ENCODE results near the gene PMIS2. TPM values are rescaled to one million over a fixed set of nuclear protein-coding genes. Genes with fewer than 3 reads are reported as not detected.

PMIS2 gene
- total RNA-seq, 2 experiments from 2014 or later, result not detected

DNA sequence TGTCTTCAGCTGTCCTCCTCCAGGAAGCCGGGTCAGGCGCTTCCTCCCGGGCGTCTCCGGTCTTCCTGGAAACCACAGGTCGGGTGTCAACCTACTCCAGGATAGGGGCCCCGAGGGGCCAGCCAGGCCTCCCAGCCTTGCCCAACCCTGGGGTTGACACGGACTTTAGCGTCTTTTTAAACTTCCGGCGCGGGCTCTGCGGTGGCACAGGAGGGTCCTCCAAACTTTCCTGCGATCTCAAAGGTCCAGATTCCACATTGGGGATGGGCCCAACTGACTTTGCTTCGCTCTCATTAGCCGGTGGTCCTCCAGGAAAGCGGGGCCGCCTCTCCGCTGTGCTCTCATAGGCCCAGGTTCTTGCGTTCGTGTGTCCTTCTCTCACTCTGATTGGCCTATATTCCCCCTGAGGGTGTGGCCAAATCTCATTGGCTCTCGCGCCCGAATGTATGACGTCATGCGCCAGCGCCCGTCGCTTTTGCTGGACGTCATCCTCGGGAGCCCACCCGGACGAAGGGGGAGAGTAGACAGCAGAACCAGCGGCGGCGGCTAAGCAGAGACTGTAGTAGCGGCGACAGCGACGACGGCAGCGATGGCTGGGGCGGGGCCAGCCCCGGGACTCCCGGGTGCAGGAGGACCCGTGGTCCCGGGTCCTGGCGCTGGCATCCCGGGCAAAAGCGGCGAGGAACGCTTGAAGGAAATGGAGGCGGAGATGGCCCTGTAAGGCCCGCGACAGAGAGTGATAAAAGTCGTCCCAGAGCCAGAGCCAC, 42.8 kb downstream of the PMIS2 start, which contains the start of gene RBM42:
Gene RBM42 (plus strand): TSS at position 472 of the 767 bp plus-strand sequence. CDS start 118 bp downstream, at position 590.
- Mint-ChIP-seq H3K36me3 (ENCODE audit: low read depth) (peaks cover 36% of the 10 kb centered on the region), H3K9me3 (no peaks in the 10 kb centered on the region), H3K4me3 (peak within 1 kb of the TSS; percentile 100), H3K27me3 (no peaks in the 10 kb centered on the region), H3K27ac (peak within 1 kb of the TSS; percentile 98), H3K4me1 (peaks cover 21% of the 10 kb centered on the region)
- ChIA-PET POLR2A (interaction anchor here (0.7 to 4.1 kb wide), 6 partner anchors 12 to 41 kb away, joined by 3 to 25 read pairs (median 5); partner anchors contain the start of genes COX6B1, ETV2 and HAUS5), CTCF (interaction anchor here (0.9 kb wide), 1 partner anchor 19 kb away, joined by 3 read pairs; the partner anchor contains the start of gene COX6B1)
- DNase-seq, result peak; percentile 97

DNA sequence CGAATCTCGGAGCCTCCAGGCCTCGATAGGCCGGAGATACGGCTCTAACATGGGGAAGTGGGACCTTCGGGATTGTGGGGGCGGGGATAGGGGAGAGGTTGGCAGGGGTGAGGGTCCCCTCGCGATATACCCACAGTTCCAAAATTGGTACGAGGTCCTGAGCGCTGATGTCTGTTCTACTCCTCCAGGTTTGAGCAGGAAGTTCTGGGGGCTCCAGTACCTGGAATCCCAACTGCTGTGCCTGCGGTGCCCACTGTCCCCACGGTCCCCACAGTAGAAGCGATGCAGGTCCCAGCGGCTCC, 43.3 kb downstream of the PMIS2 start:
- peaks cover 21% of the 10 kb centered on the region for H3K4me1 Mint-ChIP-seq
- peak overlapping the region; percentile 98 for H3K27ac Mint-ChIP-seq
- DNase-seq, result no peak
- ChIA-PET CTCF (interaction anchor here (0.9 kb wide), 1 partner anchor 19 kb away, joined by 3 read pairs; the partner anchor contains the start of gene COX6B1), POLR2A (interaction anchor here (0.8 to 4.1 kb wide), 5 partner anchors 14 to 24 kb away, joined by 3 to 25 read pairs (median 6); partner anchors contain the start of genes COX6B1, ETV2 and HAUS5)
- H3K4me3 Mint-ChIP-seq, result peak overlapping the region; percentile 100
- no peaks in the 10 kb centered on the region for H3K9me3 Mint-ChIP-seq
- H3K36me3 Mint-ChIP-seq (ENCODE audit: low read depth), result peaks cover 39% of the 10 kb centered on the region
- H3K27me3 Mint-ChIP-seq, result no peaks in the 10 kb centered on the region

DNA sequence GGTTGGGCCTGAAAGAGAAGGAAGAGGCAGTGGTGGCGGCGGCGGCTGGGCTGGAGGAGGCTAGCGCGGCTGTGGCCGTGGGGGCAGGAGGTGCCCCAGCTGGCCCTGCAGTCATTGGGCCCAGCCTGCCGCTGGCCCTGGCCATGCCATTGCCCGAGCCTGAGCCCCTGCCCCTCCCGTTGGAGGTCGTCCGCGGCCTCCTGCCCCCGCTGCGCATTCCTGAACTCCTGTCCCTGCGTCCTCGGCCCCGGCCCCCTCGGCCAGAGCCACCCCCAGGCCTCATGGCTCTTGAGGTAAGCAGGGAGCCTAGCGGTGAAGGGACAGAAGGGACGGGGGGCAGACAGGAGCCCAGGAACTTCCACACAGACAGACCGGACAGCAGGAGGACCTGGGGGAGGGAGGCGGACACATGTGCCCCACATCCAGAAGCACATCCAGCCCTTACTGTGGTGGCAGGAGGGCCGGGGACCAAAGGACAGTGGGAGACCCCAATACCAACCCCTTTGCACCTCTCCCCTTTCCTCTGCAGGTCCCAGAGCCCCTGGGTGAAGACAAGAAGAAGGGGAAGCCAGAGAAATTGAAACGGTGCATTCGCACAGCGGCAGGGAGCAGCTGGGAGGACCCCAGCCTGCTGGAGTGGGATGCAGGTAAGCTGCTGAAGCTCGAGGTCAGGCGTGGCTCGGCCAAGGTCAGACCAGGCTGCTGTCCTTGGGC, 47.9 kb downstream of the PMIS2 start:
- Mint-ChIP-seq H3K4me3 (no peak overlapping the region), H3K4me1 (peaks cover 12% of the 10 kb centered on the region), H3K27ac (no peak overlapping the region), H3K9me3 (no peaks in the 10 kb centered on the region), H3K36me3 (ENCODE audit: low read depth) (peaks cover 65% of the 10 kb centered on the region), H3K27me3 (no peaks in the 10 kb centered on the region)
- DNase-seq, result no peak
- POLR2A ChIA-PET, result no interaction called here
- CTCF ChIA-PET, result no interaction called here

DNA sequence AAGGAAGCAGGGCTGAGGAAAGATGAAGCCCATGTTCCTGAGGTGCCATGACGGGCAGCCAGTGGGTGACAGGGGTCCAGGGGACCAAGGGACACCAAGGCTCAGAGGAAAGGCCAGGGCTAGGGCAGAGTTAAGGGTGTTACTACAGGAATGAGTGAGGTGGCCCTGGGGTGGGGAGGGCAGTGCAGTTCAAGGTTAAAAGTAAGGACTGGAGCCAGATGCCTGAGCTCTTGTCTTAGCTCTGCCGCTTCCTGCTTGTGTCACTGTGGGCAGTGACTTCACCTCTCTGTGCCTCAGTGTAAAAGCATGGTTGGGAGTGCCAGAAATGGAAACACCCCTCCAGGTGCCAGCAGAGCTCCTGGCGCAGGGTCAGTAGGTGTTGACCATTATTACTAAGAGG, 50.7 kb downstream of the PMIS2 start:
- no peaks in the 10 kb centered on the region for H3K9me3 Mint-ChIP-seq
- H3K27me3 Mint-ChIP-seq, result no peaks in the 10 kb centered on the region
- no peak overlapping the region for H3K4me3 Mint-ChIP-seq
- peaks cover 6% of the 10 kb centered on the region for H3K4me1 Mint-ChIP-seq
- CTCF ChIA-PET, result interaction anchor here (1.7 kb wide), 1 partner anchor 24 kb away, joined by 7 read pairs; the partner anchor contains the start of gene HAUS5
- no peak for DNase-seq
- POLR2A ChIA-PET, result interaction anchor here (1.3 to 1.5 kb wide), 2 partner anchors 12 to 87 kb away, joined by 4 to 5 read pairs; no protein-coding TSS in a partner anchor
- peaks cover 49% of the 10 kb centered on the region for H3K36me3 Mint-ChIP-seq (ENCODE audit: low read depth)
- H3K27ac Mint-ChIP-seq, result no peak overlapping the region

Other genes with a start within 250 kb of the PMIS2 start
- gene FFAR1, start 238.3 kb upstream of the PMIS2 start, total RNA-seq, result not detected
- under 1 TPM; 0.63 to 0.78 TPM for gene FFAR3, start 227.7 kb upstream of the PMIS2 start, total RNA-seq
- gene GPR42, start 215.1 kb upstream of the PMIS2 start, total RNA-seq, result under 1 TPM in 1 of 2 experiments, not detected in 1; 0.13 TPM
- not detected for gene FFAR2, start 137.9 kb upstream of the PMIS2 start, total RNA-seq
- gene KRTDAP, start 95.7 kb upstream of the PMIS2 start, total RNA-seq, result not detected
- not detected for gene DMKN, start 72.5 kb upstream of the PMIS2 start, total RNA-seq
- gene SBSN, start 57.9 kb upstream of the PMIS2 start, total RNA-seq, result not detected
- gene GAPDHS, start 52.7 kb upstream of the PMIS2 start, total RNA-seq, result not detected
- gene TMEM147, start 40.5 kb upstream of the PMIS2 start, total RNA-seq, result 10 to 100 TPM; 39.6 to 47.4 TPM
- not detected for gene ATP4A, start 22.5 kb upstream of the PMIS2 start, total RNA-seq
- 10 to 100 TPM; 45.3 to 46.5 TPM for gene HAUS5, start 26.6 kb downstream of the PMIS2 start, total RNA-seq
- gene RBM42, start 42.9 kb downstream of the PMIS2 start, total RNA-seq, result 100 to 1,000 TPM in 1 of 2 experiments, 10 to 100 TPM in 1; 99.5 to 102 TPM
- under 1 TPM; 0.65 to 0.96 TPM for gene ETV2, start 55.6 kb downstream of the PMIS2 start, total RNA-seq
- gene COX6B1, start 62.1 kb downstream of the PMIS2 start, total RNA-seq, result 100 to 1,000 TPM; 440 to 442 TPM
- gene UPK1A, start 80.3 kb downstream of the PMIS2 start, total RNA-seq, result under 1 TPM; 0.65 to 0.86 TPM
- gene ZBTB32, start 118.4 kb downstream of the PMIS2 start, total RNA-seq, result 10 to 100 TPM; 94.8 to 96.2 TPM
- 10 to 100 TPM; 57.3 to 57.5 TPM for gene KMT2B, start 131.8 kb downstream of the PMIS2 start, total RNA-seq
- gene IGFLR1, start 156.3 kb downstream of the PMIS2 start, total RNA-seq, result 10 to 100 TPM; 78.9 to 90.5 TPM
- 10 to 100 TPM; 35.5 to 36.2 TPM for gene U2AF1L4, start 159.2 kb downstream of the PMIS2 start, total RNA-seq
- gene PSENEN, start 159.5 kb downstream of the PMIS2 start, total RNA-seq, result 10 to 100 TPM; 48.1 to 51.3 TPM
- gene LIN37, start 162.4 kb downstream of the PMIS2 start, total RNA-seq, result 10 to 100 TPM; 13.1 to 16.2 TPM
- under 1 TPM in 1 of 2 experiments, not detected in 1; 0.48 TPM for gene HSPB6, start 170.9 kb downstream of the PMIS2 start, total RNA-seq
- 10 to 100 TPM; 47.1 to 52.4 TPM for gene PROSER3, start 172.0 kb downstream of the PMIS2 start, total RNA-seq
- gene ARHGAP33, start 189.4 kb downstream of the PMIS2 start, total RNA-seq, result 10 to 100 TPM; 60.9 to 67.0 TPM
- not detected for gene PRODH2, start 226.7 kb downstream of the PMIS2 start, total RNA-seq

Data from activated CD4-positive, alpha-beta memory T cell treated with anti-CD3 and anti-CD28 coated beads, Interleukin-2, amount 10 ng/mL, durations not matched to agents 7 days and 5 days (primary cell).